Fibroblast of lung (primary cell): Measurements from ENCODE around the gene HOXA13. TPM values are rescaled to one million over a fixed set of nuclear protein-coding genes. Genes with fewer than 3 reads are reported as not detected.

Source experiments
- DNase-seq, 2 donors: peaks; one replicate each; pipeline versions ENCODE4 v3.0.0 to v3.0.0-alpha.2; 2010; ENCODE audit warnings: low read depth in 2 of 2
- H2AFZ ChIP-seq: 2 replicates; pipeline ENCODE4 v1.5.1; 2012; ENCODE audit warnings: low read length, control low read depth, inconsistent platforms
- H3K27ac ChIP-seq: 2 replicates; pipeline ENCODE4 v1.5.1; 2011; ENCODE audit warnings: low read length, control low read depth; ENCODE audit not compliant: insufficient read depth
- H3K27me3 ChIP-seq: 2 replicates; pipeline ENCODE4 v1.5.1; 2011; ENCODE audit warnings: mild to moderate bottlenecking, low read length; ENCODE audit not compliant: control insufficient read depth, insufficient read depth
- H3K36me3 ChIP-seq: 2 replicates; pipeline ENCODE4 v1.5.1; 2011; ENCODE audit warnings: low read length; ENCODE audit not compliant: control insufficient read depth, insufficient read depth
- H3K4me1 ChIP-seq: 2 replicates; pipeline ENCODE4 v1.5.1; 2011; ENCODE audit warnings: low read length; ENCODE audit not compliant: control insufficient read depth, insufficient read depth; ENCODE audit errors: extremely low read depth
- H3K4me2 ChIP-seq: 2 replicates; pipeline ENCODE4 v1.5.1; 2011; ENCODE audit warnings: low read length, control low read depth; ENCODE audit not compliant: insufficient read depth; ENCODE audit errors: extremely low read depth
- H3K4me3 ChIP-seq, 4 experiments: fragments of 200-600 bp in 1 of 4; sonication (generic) in 1 of 4; replicated peaks in 1 of 4; 2 replicates each; pipeline ENCODE4 v1.5.1; 2011 to 2016; ENCODE audit warnings: low read length in 4 of 4, low read depth in 3 of 4, mild to moderate bottlenecking in 3 of 4, control low read depth in 2 of 4, inconsistent platforms in 1 of 4, mixed read lengths in 1 of 4; ENCODE audit not compliant: insufficient read depth in 1 of 4; ENCODE audit errors: control extremely low read depth in 1 of 4
- H3K79me2 ChIP-seq: 2 replicates; pipeline ENCODE4 v1.5.1; 2012; ENCODE audit warnings: mild to moderate bottlenecking, low read length, inconsistent platforms; ENCODE audit not compliant: control insufficient read depth, insufficient read depth
- H3K9ac ChIP-seq: 2 replicates; pipeline ENCODE4 v1.5.1; 2011; ENCODE audit warnings: mild to moderate bottlenecking, low read length, control low read depth; ENCODE audit not compliant: insufficient read depth
- H3K9me3 ChIP-seq: 2 replicates; pipeline ENCODE4 v1.5.1; 2012; ENCODE audit warnings: low read depth, low read length; ENCODE audit not compliant: control insufficient read depth, insufficient read depth
- H4K20me1 ChIP-seq: 2 replicates; pipeline ENCODE4 v1.5.1; 2011; ENCODE audit warnings: low read length; ENCODE audit not compliant: control insufficient read depth, insufficient read depth; ENCODE audit errors: extremely low read depth
- CTCF ChIP-seq, 2 donors: IDR thresholded peaks in 1 of 2; conservative IDR thresholded peaks in 1 of 2; 1 replicate in 1 of 2; 2 replicates in 1 of 2; pipeline ENCODE4 v1.5.1; 2011 to 2012; ENCODE audit warnings: low read length in 2 of 2, control low read depth in 1 of 2, inconsistent platforms in 1 of 2, low read depth in 1 of 2, mild to moderate bottlenecking in 1 of 2
- EZH2 ChIP-seq: IDR thresholded peaks from 2 replicates; pipeline ENCODE4 v1.5.1; 2012; ENCODE audit warnings: low read length, control low read depth, mild to moderate bottlenecking; ENCODE audit errors: missing control alignments
- polyA plus RNA-seq, 2 donors: library from polyadenylated mRNA; depleted of rRNA in 1 of 2; stranded (reverse) in 1 of 2; unstranded in 1 of 2; fragments of >200 nt; gene quantifications; 2 replicates each; pipeline ENCODE4 v1.2.1, GENCODE V29; 2011 to 2012; ENCODE audit warnings: missing spikeins in 1 of 2
- total RNA-seq: library from RNA; depleted of rRNA; stranded (reverse); fragments of >200 nt; gene quantifications from 2 replicates; pipeline ENCODE4 v1.2.1, GENCODE V29; 2014

The HOXA13 gene
- total and polyA plus RNA-seq, 2 donors (not counting 1 experiment from before 2014, with no cell fraction given) = not detected

DNA sequence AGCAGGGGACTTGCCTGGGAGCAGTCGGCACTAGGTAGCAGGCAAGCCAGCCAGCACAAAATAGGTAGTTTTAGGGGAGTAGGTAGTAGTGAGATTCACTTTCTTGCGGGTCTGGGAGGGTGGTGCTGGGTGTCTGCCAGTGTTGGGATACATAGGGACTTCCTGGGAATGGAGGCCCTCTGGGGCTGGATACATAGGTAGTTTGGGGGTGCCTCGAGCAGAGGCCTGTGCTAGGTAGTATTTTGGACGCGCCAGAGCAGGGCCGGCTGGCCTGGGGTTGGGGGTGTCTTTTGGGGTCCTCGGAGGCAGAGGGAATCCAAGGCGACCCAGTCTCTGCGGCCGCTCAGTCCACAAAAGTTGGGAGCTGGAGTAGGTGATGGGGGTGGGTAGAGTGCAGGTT is 45.5 kb downstream of the HOXA13 start:
- no peak overlapping the region for H3K4me3 ChIP-seq
- no peaks in the 10 kb centered on the region for H3K27me3 ChIP-seq
- no peaks in the 10 kb centered on the region for H3K36me3 ChIP-seq
- H3K4me1 ChIP-seq = peaks cover 4% of the 10 kb centered on the region
- H4K20me1 ChIP-seq = no peaks in the 10 kb centered on the region
- no peak for TF ChIP-seq CTCF (conservative IDR thresholded peaks at IDR 0.05 in 1 of 2, IDR thresholded peaks at IDR 0.05 in 1 of 2; ENCODE audit: low read depth in 1 of 2, low read length in 2 of 2)
- TF ChIP-seq EZH2 = no peak
- no peak for DNase-seq
- peaks cover 22% of the 10 kb centered on the region for H3K79me2 ChIP-seq
- H3K9ac ChIP-seq = no peak overlapping the region
- no peak overlapping the region for H3K27ac ChIP-seq
- H2AFZ ChIP-seq = no peak overlapping the region
- no peaks in the 10 kb centered on the region for H3K9me3 ChIP-seq
- H3K4me2 ChIP-seq = no peak overlapping the region

DNA sequence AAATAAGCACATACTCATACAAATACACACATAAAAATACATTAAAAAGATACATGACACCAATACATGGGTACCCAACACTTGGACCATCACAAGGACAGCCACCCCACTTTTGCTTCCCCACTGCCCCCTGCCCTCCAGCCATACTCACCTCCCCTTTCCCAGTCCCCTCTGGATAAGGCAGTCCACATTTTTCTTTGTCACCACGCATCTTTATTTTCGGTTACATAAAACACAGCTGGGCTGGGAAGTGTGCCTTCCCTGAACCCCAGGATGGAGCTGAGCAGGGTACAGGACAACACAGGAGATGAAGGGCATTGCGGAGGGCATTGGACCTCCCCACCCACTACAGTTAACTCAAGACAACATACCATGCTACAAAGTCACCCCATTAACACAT is 46.4 kb downstream of the HOXA13 start:
- Histone ChIP-seq H4K20me1 (no peaks in the 10 kb centered on the region), H3K9me3 (no peaks in the 10 kb centered on the region), H3K36me3 (no peaks in the 10 kb centered on the region), H3K27ac (no peak overlapping the region), H3K4me3 (no peak overlapping the region), H3K27me3 (no peaks in the 10 kb centered on the region), H3K4me1 (peaks cover 9% of the 10 kb centered on the region), H3K4me2 (no peak overlapping the region), H3K79me2 (peaks cover 31% of the 10 kb centered on the region), H3K9ac (no peak overlapping the region), H2AFZ (no peak overlapping the region)
- TF ChIP-seq EZH2 = no peak
- no peak for TF ChIP-seq CTCF (conservative IDR thresholded peaks at IDR 0.05 in 1 of 2, IDR thresholded peaks at IDR 0.05 in 1 of 2; ENCODE audit: low read depth in 1 of 2, low read length in 2 of 2)
- DNase-seq = no peak

DNA sequence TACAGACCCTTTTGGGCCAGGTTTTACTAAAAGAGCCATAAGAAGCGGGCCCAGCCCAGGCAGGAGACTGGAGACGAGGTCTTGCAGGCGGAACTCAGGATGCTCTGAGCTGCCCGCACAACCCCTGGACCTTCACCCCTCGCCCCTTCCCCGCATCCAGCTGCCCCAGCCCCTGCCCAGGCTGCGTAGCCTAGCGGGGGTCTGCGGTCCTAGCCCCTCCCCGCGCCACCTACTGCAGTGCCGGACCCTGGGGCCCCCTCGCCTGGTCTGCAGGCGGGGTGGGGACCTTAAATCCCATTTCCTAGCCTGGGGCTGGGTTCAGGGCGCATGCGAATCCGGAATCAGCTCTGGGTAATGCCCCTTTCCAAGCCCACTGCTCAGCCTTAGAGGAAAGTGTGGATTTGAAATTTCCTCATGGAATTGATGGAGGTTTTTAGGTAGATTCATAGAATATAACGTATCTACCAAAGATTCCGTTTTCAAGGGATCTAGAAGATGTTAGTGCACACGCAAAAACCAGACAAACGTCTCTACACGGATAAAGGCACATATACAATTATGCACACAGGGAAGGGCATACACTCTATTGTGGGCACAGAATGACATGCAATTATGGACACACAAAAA is 47.0 kb downstream of the HOXA13 start:
- Histone ChIP-seq H3K4me3 (peak overlapping the region in 2 of 4 experiments; percentile 42 to 61), H2AFZ (peak overlapping the region; percentile 43), H3K4me2 (peak overlapping the region; percentile 90), H3K27me3 (no peaks in the 10 kb centered on the region), H3K4me1 (peaks cover 14% of the 10 kb centered on the region), H3K36me3 (no peaks in the 10 kb centered on the region), H3K9ac (peak overlapping the region; percentile 17), H3K27ac (peak overlapping the region; percentile 81), H4K20me1 (no peaks in the 10 kb centered on the region), H3K9me3 (no peaks in the 10 kb centered on the region), H3K79me2 (peaks cover 37% of the 10 kb centered on the region)
- no peak for DNase-seq
- TF ChIP-seq CTCF (conservative IDR thresholded peaks at IDR 0.05 in 1 of 2, IDR thresholded peaks at IDR 0.05 in 1 of 2; ENCODE audit: low read depth in 1 of 2, low read length in 2 of 2) = no peak
